HL-60/S4 treated with retinoic acid at 250 ng/mL for 4 days and 3 days (cell line): Measurements from ENCODE around the gene SSR1.
"Not testable (repeated sequence)": the region's sequence is repeated elsewhere in the genome, so short reads cannot be mapped to it uniquely, and the experiment has no call there.

Source experiments
- in situ Hi-C: fragments of 300-500 bp; cut with MboI; formaldehyde crosslinking; loops from 2 replicates; pipeline ENCODE4 v1.7.0; 2022; ENCODE audit warnings: low sequenced_read_pairs

The SSR1 gene

GRCh38 chr6:7319406-7319805, 6.4 kb upstream of the SSR1 start:
- in situ Hi-C loops = not testable (repeated sequence)

DNA sequence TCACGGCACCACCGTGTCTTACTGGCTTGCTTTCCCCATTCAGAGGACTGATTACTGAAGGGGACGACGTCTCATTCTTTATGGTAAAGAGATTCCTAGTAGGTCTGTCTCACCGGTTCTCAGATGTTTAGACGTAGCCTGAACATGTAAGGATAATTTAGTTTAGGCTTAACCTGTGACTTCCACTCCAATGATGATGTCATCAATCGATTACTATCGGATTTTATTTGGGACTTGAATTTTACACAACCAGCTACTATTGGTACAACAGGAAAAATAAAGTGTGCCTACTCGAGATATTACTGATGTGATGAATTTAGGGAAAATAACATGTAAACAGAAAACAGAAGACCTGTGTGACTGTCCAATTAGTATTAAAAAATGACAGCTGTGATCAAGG, 4.5 kb upstream of the SSR1 start:
- in situ Hi-C loops = no loop called here

- in situ Hi-C loops = no loop called here
These were observed 3.9 kb upstream of the SSR1 start for GRCh38 chr6:7316658-7317533.

- in situ Hi-C loops = no loop called here
These were observed 3.0 kb upstream of the SSR1 start for GRCh38 chr6:7315948-7316365.

DNA sequence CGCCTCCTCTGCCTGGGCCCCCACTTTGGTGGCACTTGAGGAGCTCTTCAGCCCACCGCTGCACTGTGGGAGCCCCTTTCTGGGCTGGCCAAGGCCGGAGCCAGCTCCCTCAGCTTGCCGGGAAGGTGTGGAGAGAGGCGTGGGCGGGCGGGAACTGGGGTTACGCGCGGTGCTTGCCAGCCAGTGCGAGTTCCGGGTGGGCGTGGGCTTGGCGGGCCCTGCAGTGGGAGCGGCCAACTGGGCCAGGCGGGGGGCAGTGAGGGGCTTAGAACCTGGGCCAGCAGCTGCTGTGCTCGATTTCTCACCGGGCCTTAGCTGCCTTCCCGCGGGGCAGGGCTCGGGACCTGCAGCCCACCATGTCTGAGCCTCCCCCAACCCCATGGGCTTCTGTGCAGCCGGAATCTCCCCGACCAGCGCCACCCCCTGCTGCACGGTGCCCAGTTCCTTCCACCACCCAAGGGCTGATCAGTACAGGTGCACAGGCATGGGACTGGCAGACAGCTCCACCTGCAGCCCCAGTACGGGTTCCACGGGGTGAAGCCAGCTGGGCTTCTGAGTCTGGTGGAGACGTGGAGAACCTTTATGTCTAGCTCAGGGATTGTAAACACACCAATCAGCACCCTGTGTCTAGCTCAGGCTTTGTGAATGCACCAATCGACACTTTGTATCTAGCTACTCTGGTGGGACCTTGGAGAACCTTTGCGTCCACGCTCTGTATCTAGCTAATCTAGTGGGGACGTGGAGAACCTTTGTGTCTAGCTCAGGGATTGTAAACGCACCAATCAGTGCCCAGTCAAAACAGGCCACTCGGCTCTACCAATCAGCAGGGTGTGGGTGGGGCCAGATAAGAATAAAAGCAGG, 2.3 kb upstream of the SSR1 start:
- in situ Hi-C loops = not testable (repeated sequence)

DNA sequence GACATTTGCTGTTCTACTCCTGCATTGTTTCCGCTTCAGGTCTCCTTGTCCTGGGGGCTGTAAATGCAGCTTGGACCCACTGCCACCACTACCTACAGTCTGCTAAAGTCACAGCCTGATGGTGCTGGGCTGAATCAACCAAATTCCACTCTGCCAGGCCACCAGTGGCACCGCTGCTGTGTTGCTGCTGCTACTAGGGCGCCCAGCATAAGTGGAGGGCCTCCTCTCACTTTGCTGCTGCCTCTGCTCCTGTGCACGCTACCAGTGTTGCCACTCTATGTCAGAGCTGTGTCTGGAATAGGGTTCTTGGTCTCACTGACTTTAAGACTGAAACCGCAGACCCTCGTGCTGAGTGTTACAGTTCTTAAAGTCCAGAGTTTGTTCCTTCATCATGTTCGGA, 1.4 kb upstream of the SSR1 start:
- in situ Hi-C loops = no loop called here

DNA sequence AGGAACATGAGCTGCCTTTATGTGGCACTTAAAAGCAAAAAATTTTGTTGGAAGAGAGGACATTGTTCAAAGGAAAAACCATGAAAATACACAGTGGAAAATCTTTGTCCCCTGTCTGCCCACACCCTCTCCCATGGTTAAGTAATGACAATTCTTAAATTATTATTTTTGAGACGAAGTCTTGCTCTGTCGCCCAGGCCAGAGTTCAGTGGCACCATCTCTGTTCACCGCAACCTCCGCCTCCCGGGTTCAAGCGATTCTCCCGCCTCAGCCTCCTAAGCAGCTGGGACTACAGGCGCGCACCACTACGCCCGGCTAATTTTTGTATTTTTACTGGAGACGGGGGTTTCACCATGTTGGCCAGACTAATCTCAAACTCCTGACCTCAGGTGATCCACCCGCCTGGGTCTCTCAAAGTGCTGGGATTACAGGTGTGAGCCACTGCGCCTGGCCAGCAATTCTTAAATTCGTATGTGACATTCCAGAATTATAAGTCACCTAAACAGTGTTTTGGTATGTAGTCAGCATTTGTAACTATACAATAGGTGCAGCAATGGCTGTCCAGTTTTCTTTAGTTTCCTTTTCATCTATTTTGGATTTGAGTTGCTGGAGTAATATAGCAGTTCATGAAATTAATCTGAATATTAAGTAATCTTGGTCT, 636 bp upstream of the SSR1 start:
- in situ Hi-C loops = no loop called here

- in situ Hi-C loops = no loop called here
These were observed 933 bp downstream of the SSR1 start for GRCh38 chr6:7311917-7312615.

- in situ Hi-C loops = no loop called here
These were observed 1.8 kb downstream of the SSR1 start for GRCh38 chr6:7311176-7311575.

GRCh38 chr6:7309050-7309449, 3.9 kb downstream of the SSR1 start:
- in situ Hi-C loops = no loop called here

- in situ Hi-C loops = no loop called here
These were observed 5.5 kb downstream of the SSR1 start for GRCh38 chr6:7307533-7307932.

- in situ Hi-C loops = no loop called here
These were observed 8.2 kb downstream of the SSR1 start for GRCh38 chr6:7304821-7305220.

DNA sequence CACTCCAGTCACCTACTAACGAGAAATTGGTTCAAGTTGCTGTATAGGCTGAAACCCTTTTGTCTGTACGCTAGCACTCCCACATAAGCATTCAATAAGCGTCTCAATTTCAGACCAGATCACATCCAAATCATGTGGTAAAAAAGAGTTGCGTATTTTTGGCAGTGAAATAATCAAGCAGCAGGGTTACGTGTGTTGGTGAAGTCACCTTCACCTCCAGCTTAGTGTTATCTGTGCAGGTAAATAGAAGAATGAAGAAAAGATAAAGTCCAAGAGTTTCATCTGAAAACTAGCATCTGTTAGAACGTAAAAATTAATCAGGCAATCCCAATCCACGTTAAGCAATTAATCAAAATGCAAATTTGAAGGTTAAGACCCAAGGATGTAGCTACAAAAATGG, 11.3 kb downstream of the SSR1 start:
- in situ Hi-C loops = no loop called here

DNA sequence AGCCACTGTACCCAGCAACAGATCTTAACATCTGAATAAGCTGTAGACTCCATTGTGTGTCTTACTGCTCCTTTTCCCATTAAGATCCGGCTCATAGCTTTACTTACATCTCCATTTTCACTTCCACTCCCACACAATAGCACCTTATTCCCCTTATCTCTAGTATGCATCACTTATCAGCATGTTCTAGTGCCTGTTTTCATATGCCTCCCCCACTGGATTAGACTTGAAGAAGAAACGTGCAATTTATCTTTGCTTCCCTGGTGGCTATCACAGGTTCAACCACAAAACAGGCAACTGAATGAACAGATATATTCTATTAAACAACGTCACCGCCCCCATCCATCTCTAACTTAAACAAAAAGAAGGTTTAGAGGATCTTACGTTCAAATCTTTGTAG, 12.1 kb downstream of the SSR1 start:
- in situ Hi-C loops = no loop called here

GRCh38 chr6:7298113-7298512, 14.9 kb downstream of the SSR1 start:
- in situ Hi-C loops = no loop called here

GRCh38 chr6:7296602-7297001, 16.4 kb downstream of the SSR1 start:
- in situ Hi-C loops = no loop called here

DNA sequence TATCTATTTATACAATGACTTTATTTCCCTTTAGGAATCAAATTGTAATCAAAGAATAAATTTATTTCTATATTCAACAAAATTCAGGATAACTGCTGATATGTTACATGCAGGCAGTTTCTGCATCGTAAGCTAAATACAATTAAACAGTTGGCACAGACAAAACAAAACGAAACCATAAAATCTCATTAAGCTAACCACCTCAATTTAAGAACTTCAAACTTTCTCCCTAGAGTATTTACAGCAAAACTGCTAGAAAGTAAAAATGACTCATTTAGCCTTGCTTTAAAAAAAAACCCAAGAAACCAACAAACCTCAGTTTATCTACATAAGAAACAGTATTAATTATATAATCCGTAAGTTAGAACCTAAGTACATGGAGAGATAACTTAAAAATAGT, 17.1 kb downstream of the SSR1 start:
- in situ Hi-C loops = no loop called here

DNA sequence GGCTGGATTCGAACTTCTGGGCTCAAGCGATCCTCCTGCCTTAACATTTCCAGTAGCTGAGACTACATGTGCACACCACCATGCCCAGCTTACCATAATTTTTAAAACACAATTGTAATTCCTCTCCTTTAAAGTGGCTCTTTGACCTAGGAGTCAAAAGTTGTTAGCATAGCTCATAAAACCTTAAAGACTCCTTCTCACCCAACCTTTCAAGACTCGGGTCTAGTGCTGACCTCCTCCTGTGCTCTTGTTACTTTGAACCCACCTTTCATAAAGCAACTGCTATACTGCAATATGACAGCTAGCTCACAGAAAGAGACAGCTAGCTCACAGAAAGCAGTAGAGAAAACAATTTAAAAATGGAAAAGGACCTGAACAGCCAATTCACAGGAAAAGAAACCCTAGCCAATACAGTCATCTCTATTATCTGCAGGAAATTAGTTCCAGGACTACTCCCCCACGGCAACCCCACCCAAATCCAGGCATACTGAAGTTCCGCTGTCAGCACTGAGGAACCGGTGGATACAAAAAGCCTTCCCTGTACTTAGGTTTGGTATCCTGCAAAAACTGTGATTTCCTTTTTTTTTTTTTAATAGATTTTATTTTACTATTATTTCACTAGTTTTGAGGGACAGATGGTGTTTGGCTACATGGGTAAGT, 20.3 kb downstream of the SSR1 start:
- in situ Hi-C loops = no loop called here

DNA sequence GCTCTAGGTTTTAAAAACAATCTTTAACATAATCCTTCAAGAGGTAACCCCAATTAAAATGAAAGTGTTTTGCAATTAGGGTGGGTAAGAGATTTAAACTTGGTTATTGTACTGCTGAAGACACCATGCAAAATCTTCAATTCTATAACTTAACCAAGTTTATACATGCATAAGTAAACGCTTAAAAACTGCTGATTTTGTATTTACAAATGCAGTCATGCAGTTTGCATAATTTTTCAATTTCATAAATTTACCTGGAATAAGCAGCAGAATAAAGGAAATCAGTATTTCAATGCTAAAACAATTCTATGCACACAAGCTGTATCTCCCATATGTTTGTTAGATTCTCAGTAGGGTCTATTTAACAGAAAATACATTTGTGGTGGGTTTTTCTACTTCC, 22.9 kb downstream of the SSR1 start:
- in situ Hi-C loops = no loop called here

DNA sequence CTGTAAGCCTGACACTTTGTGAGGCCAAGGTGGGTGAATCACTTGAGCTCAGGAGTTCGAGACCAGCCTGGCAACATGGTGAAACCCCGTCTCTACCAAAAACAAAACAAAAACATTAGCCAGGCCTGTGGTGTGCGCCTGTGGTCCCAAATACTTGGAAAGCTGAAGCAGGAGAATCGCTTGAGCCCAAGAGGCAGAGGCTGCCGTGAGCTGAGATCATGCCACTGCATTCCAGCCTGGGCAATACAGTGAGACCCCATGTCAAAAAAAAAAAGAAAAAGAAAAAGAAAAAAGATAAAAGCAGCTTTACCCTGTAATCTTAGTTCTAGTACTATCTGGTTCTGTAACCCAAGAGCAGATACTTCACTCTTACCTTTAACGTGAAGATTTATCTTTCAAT, 27.6 kb downstream of the SSR1 start:
- in situ Hi-C loops = no loop called here
